Measurements from ENCODE around the gene CXorf38. TPM values are rescaled to one million over a fixed set of nuclear protein-coding genes. Genes with fewer than 3 reads are reported as not detected.

CXorf38 gene, protein sequence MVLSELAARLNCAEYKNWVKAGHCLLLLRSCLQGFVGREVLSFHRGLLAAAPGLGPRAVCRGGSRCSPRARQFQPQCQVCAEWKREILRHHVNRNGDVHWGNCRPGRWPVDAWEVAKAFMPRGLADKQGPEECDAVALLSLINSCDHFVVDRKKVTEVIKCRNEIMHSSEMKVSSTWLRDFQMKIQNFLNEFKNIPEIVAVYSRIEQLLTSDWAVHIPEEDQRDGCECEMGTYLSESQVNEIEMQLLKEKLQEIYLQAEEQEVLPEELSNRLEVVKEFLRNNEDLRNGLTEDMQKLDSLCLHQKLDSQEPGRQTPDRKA
- total RNA-seq (2022): 14.9 and 18.7 TPM in 2 replicates
- Bru-seq, nascent RNA: percentile 85 among the genes with signal in this experiment
- percentile 81 among the genes with signal in this experiment for BruChase-seq, experiment 1, labeled RNA remaining after a 6-hour chase
- BruChase-seq, experiment 2, labeled RNA remaining after a 2-hour chase: percentile 76 among the genes with signal in this experiment
- long read RNA-seq, transcript CXorf38-201 (7 exons, 2,118 nt): major isoform, 7 of 15 reads
- long read RNA-seq, partial matches to known transcripts: 4 of 15 reads
- long read RNA-seq, other reads (novel, unspliced or antisense): 4 of 15 reads

DNA sequence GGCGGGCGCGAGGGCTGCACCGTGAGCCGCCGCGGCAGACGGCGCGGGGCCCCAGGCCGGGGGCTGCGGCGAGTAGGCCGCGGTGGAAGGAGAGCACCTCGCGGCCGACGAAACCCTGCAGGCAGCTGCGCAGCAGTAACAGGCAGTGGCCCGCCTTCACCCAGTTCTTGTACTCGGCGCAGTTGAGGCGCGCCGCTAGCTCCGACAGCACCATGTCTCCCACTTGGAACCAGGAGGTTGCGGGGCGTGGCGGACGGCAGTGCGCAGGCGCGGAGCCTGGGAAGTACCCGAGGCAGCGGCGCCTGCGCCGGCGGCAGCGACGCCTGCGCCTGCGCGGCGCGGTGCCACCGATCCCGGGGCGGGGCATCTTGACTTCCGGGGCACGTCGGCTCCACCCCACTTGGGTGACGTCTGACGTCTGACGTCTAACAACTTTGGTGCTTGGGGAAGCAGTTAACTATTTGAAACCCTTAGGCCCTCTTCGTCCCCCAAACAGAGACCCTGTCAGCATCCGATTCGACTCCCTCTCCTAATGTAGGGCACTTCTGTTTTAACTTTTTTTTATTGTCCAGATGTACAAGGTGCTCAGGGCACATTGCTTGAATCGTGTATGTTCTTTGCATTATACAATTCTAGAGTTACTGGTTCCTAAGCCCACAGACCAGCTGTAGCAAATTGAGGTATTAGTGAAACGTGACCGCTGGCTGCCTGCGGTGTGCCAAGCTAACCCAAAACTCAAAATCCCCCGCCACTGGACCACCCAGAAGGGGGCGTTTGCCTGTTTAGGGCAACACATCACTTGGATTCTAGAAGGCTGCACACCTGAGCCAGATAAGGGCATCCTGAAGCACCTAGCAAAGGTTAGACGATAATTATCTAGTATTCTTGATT, at the start of gene CXorf38:
CXorf38 (minus strand) TSS at position 255 of the 891 bp plus-strand sequence; CDS start at position 214, 41 bp downstream.
- H3K4me1 Mint-ChIP-seq (ENCODE audit: low read depth, unreplicated experiment): peaks cover 30% of the 10 kb centered on the region
- H3K36me3 Mint-ChIP-seq (ENCODE audit: insufficient read depth, unreplicated experiment): peaks cover 43% of the 10 kb centered on the region
- intact Hi-C loops (cut with micrococcal nuclease; ENCODE audit: unreplicated experiment): no loop called here
- TF ChIP-seq, protein P1, sequence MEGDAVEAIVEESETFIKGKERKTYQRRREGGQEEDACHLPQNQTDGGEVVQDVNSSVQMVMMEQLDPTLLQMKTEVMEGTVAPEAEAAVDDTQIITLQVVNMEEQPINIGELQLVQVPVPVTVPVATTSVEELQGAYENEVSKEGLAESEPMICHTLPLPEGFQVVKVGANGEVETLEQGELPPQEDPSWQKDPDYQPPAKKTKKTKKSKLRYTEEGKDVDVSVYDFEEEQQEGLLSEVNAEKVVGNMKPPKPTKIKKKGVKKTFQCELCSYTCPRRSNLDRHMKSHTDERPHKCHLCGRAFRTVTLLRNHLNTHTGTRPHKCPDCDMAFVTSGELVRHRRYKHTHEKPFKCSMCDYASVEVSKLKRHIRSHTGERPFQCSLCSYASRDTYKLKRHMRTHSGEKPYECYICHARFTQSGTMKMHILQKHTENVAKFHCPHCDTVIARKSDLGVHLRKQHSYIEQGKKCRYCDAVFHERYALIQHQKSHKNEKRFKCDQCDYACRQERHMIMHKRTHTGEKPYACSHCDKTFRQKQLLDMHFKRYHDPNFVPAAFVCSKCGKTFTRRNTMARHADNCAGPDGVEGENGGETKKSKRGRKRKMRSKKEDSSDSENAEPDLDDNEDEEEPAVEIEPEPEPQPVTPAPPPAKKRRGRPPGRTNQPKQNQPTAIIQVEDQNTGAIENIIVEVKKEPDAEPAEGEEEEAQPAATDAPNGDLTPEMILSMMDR (IDR thresholded peaks at IDR 0.05; ENCODE audit: unreplicated experiment): no peak
- H3K4me3 Mint-ChIP-seq (ENCODE audit: low read depth, unreplicated experiment): peak within 1 kb of the TSS; percentile 90
- peak; percentile 94 for DNase-seq
- BruUV-seq (replicated peaks): no TSS peak
- CTCF ChIA-PET: interaction anchor here (0.6 to 1.0 kb wide), 4 partner anchors 124 to 398 kb away, joined by 3 to 8 read pairs (median 5); no protein-coding TSS in a partner anchor
- no peaks in the 10 kb centered on the region for H3K27me3 Mint-ChIP-seq (ENCODE audit: unreplicated experiment)
- peak within 1 kb of the TSS; percentile 95 for H3K27ac Mint-ChIP-seq (ENCODE audit: unreplicated experiment)
- no peaks in the 10 kb centered on the region for H3K9me3 Mint-ChIP-seq (ENCODE audit: low read depth, unreplicated experiment)

DNA sequence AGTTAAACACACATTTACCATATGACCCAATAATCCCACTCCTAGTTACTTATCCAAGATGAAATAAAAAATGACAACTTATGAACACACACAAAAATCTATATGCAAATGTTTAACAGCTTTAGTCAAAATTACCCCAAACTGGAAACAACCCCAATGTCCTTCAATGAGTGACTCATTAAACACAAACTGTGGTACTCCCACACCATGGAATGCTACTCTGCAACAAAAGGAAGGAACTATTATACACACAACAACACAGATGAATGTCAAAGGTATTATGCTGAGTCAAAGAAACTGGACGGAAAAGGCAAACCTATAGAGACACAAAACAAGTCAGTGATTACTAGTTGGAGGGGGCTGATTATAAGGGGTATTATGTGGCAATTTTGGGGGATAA, 47.4 kb upstream of the CXorf38 start:
- H3K4me3 Mint-ChIP-seq (ENCODE audit: low read depth, unreplicated experiment): no peak overlapping the region
- peaks cover 10% of the 10 kb centered on the region for H3K36me3 Mint-ChIP-seq (ENCODE audit: insufficient read depth, unreplicated experiment)
- intact Hi-C loops (cut with micrococcal nuclease; ENCODE audit: unreplicated experiment): no loop called here
- CTCF ChIA-PET: no interaction called here
- no peaks in the 10 kb centered on the region for H3K9me3 Mint-ChIP-seq (ENCODE audit: low read depth, unreplicated experiment)
- H3K4me1 Mint-ChIP-seq (ENCODE audit: low read depth, unreplicated experiment): peaks cover 7% of the 10 kb centered on the region
- TF ChIP-seq, protein P1 (IDR thresholded peaks at IDR 0.05; ENCODE audit: unreplicated experiment): no peak
- no peaks in the 10 kb centered on the region for H3K27me3 Mint-ChIP-seq (ENCODE audit: unreplicated experiment)
- DNase-seq: no peak
- H3K27ac Mint-ChIP-seq (ENCODE audit: unreplicated experiment): no peak overlapping the region
- no TSS peak for BruUV-seq (replicated peaks)

DNA sequence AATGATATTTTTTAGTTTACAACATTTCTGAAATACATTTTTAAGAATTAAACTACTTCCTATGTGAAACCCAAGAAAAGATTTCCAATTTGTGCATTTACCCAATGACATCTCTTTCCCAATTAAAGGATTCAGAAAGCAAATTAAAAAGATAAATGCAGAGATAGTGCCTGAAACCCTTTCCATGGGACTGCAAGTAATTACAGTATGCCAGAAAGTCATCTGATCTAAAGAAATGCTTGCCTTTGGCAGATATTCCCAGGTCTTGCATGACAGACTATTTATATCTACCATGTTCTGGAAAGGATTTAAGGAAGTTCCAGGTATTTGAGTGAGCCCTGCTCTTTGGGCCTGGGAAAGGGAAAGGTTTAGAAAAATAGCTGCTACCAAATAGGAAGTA, 41.6 kb upstream of the CXorf38 start:
- no TSS peak for BruUV-seq (replicated peaks)
- no peaks in the 10 kb centered on the region for H3K4me1 Mint-ChIP-seq (ENCODE audit: low read depth, unreplicated experiment)
- H3K4me3 Mint-ChIP-seq (ENCODE audit: low read depth, unreplicated experiment): no peak overlapping the region
- TF ChIP-seq, protein P1 (IDR thresholded peaks at IDR 0.05; ENCODE audit: unreplicated experiment): no peak
- DNase-seq: no peak
- intact Hi-C loops (cut with micrococcal nuclease; ENCODE audit: unreplicated experiment): no loop called here
- peaks cover 27% of the 10 kb centered on the region for H3K36me3 Mint-ChIP-seq (ENCODE audit: insufficient read depth, unreplicated experiment)
- no peaks in the 10 kb centered on the region for H3K9me3 Mint-ChIP-seq (ENCODE audit: low read depth, unreplicated experiment)
- H3K27me3 Mint-ChIP-seq (ENCODE audit: unreplicated experiment): no peaks in the 10 kb centered on the region
- CTCF ChIA-PET: interaction anchor here (0.5 kb wide), 1 partner anchor 448 kb away, joined by 3 read pairs; no protein-coding TSS in a partner anchor
- no peak overlapping the region for H3K27ac Mint-ChIP-seq (ENCODE audit: unreplicated experiment)

DNA sequence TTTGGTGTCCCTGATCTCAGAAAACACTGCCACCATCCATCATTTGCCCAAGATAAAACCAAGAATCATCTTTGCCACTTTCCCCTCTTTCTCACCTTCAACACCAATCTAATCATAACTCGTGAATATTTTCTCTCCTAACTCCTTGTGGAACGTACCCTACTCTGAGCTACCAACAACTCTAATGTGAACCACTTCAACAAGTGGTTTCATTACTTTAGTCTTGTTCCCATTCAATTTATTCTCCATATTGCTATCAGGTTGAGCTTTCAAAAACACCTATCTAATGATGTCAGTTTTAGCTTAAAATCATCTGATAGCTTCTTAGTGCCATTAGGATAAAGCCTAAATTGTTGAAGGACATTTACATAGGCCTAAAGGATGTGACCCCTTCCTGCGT, 39.8 kb upstream of the CXorf38 start:
- peaks cover 24% of the 10 kb centered on the region for H3K36me3 Mint-ChIP-seq (ENCODE audit: insufficient read depth, unreplicated experiment)
- BruUV-seq (replicated peaks): no TSS peak
- TF ChIP-seq, protein P1 (IDR thresholded peaks at IDR 0.05; ENCODE audit: unreplicated experiment): no peak
- no peaks in the 10 kb centered on the region for H3K9me3 Mint-ChIP-seq (ENCODE audit: low read depth, unreplicated experiment)
- H3K4me3 Mint-ChIP-seq (ENCODE audit: low read depth, unreplicated experiment): no peak overlapping the region
- CTCF ChIA-PET: no interaction called here
- no peaks in the 10 kb centered on the region for H3K27me3 Mint-ChIP-seq (ENCODE audit: unreplicated experiment)
- H3K4me1 Mint-ChIP-seq (ENCODE audit: low read depth, unreplicated experiment): no peaks in the 10 kb centered on the region
- intact Hi-C loops (cut with micrococcal nuclease; ENCODE audit: unreplicated experiment): no loop called here
- no peak overlapping the region for H3K27ac Mint-ChIP-seq (ENCODE audit: unreplicated experiment)
- no peak for DNase-seq

Data from Calu3 (cell line).